GM18519 (cell line): ENCODE data around the gene POU2F1.
"Not testable (repeated sequence)": the region's sequence is repeated elsewhere in the genome, so short reads cannot be mapped to it uniquely, and the experiment has no call there.

Source experiments
- ATAC-seq: cut with Tn5 transposase; IDR thresholded peaks from one replicate; pipeline ENCODE4 v1.9.1; 2021; ENCODE audit warnings: mild to moderate bottlenecking, moderate library complexity; ENCODE audit not compliant: unreplicated experiment, low FRiP score

The POU2F1 gene

GRCh38 chr1:167305059-167305705 lies 84.5 kb downstream of the POU2F1 start:
- ATAC-seq = no peak

DNA sequence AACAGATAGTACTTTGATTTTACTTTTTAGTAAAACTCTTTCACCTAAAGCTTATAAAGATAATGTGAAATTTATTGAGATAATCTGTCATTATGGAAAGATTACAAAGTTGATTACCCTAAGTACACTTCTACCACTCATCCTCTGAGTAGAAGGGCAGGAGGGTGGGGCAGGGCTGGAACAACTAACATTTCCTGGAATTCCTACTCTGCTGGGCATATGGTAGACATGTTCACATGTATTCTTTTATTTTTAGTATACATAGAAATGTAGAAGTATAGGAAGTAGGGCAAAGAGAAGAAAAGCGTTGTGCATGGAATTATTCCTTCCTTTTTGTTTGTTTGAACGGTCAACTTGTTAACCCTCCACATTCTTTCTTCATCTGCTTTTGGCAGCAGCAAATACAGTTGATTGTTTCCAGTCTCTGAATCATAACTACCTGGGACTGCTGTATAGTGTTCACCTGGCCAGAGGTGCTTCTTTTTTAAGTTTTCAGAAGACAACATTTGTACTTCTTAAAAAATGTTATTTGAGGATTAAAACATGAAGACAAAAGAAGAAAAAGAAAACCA lies 85.1 kb downstream of the POU2F1 start:
- ATAC-seq = no peak

DNA sequence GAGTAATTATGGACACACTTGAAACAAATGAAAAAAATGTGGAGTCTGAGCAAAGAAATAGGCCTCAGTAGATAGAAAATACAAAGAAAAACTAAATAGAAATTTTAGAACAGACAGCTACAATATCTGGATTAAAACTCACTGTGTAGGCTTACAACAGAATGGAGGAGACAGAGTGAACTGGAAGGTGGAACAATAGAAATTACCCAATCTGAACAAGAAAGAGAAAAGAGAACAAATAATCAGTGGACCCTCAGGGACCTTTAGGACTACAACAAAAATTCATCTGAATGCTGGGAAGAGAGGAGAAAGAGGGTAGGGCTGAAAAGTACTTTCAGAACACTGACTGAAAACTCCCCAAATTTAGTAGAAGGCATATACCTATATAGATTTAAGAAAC lies 90.0 kb downstream of the POU2F1 start:
- ATAC-seq = no peak

DNA sequence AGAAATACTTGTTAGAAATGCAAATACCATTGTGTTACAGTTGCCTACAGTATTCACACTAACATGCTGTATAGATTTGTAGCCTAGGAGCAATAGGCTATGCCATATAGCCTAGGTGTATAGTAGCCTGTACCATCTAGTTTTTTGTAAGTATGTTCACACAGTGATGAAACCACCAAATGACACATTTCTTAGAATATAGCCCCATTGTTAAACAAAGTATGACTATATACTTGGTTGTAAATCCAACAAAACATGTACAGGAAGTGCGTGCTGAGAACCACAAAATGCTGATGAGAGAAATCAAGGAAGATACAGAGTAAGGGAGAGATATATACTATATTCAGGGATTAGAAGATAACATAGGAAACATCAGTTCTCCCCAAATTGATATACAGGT lies 92.2 kb downstream of the POU2F1 start:
- no peak for ATAC-seq

GRCh38 chr1:167314671-167315070 lies 94.0 kb downstream of the POU2F1 start:
- no peak for ATAC-seq

DNA sequence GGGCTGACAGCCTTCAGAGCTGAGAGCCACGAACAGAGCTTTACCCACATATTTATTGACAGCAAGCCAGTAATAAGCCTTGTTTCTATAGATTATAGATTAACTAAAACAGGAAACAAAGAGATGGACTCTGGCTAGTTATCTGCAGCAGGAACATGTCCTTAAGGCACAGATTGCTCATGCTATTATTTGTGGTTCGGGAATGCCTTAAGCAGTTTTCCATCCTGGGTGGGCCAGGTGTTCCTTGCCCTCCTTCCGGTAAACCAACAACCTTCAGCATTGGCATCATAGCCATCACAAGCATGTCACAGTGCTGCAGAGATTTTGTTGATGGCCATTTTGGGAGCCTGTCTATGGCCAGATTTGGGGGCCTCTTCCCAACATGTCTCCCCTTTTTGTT lies 96.8 kb downstream of the POU2F1 start:
- no peak for ATAC-seq

- not testable (repeated sequence) for ATAC-seq
Observed at GRCh38 chr1:167319206-167319605, 98.5 kb downstream of the POU2F1 start.

DNA sequence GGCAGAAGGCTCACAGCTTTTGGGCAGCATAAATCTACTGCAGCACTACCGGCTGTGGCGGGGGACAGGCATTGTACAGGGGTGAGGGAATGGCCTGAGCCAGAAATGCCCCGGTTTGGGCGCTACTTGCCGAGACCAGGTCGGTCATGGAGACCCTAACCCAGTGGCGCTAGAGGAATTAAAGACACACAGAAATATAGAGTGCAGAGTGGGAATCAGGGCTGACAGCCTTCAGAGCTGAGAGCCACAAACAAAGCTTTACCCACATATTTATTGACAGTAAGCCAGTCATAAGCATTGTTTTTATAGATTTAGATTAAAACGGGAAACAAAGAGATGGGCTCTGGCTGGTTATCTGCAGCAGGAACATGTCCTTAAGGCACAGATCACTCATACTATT lies 101.8 kb downstream of the POU2F1 start:
- no peak for ATAC-seq

DNA sequence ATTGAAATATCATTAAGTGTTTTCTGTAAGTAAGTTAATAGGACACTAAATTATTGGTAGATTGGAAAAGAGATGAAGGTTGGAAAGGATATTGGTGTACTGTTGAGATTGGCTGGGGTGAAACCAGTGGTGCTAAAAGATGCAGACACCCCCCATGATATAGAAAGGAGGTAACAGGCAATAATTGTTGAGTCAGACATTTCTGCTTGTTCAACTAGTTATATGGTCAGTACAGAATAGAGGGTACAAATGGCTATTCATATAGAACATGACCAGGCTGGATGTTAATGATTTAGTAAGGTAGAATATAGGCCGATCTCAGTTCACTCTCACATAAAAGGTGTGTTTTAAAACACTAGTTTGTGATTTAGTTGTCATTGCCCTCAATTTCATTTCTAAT lies 104.5 kb downstream of the POU2F1 start:
- no peak for ATAC-seq

GRCh38 chr1:167328306-167328815 lies 107.7 kb downstream of the POU2F1 start:
- no peak for ATAC-seq

- peak; percentile 58 for ATAC-seq
Observed at GRCh38 chr1:167328816-167329483, 108.3 kb downstream of the POU2F1 start.

GRCh38 chr1:167330601-167331293 lies 110.1 kb downstream of the POU2F1 start:
- ATAC-seq = no peak

DNA sequence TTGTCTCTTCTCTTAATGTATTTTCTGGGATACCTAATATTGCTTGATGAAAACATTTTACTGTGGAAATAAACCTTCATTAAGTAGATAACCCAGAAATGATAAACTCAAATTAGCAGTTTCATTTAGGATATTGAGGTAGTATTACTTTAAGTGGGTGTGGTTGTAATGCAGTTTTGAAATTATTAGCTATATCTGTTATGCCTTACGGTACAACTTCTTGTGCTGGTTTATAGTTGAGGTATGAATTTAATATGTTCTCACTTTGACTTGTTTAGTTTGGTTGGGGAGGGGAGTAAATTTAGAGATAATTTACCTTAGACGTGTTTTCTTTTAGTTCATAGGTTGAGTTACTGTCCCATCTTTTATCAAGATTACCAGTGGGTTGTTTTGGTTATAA lies 111.0 kb downstream of the POU2F1 start:
- ATAC-seq = no peak

DNA sequence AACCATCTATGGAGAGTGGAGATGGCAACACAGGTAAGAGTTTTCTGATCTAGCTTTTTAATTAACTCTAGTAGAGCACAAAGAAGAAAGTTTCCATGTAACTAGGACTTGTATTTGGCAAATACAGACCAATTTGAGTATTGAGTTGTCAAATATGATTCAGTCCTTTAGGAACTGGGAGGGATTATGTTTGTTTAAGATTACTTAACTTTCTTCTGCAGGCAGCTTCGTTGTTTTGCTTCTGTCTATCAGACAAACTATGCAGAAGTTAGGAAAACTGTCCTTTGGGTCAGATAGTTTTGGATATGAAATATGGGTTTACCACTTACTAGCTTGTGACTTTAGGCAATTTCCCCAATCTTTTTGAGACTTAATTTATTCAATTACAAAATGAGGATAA lies 111.8 kb downstream of the POU2F1 start:
- no peak for ATAC-seq

DNA sequence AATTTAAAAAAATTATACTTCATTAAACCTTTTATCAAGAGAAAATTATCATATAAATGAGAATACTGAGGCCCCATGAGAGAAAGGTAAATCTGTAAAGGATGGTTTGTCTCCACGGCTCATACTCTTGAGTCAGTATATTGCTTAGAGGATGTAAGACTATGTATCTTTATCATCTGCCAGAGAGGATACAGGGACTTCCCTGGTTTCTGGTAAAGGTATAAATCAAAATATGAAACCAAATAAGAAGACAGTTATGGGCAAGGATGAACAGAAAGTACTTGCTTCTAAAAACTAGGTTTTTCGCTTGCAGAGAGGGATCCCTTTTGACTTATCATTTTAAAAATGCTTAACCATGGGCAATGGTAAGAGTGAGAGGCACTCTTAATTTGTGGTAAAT lies 112.4 kb downstream of the POU2F1 start:
- no peak for ATAC-seq

GRCh38 chr1:167333703-167334102 lies 113.0 kb downstream of the POU2F1 start:
- no peak for ATAC-seq

- no peak for ATAC-seq
Observed at GRCh38 chr1:167339405-167339804, 118.7 kb downstream of the POU2F1 start.

DNA sequence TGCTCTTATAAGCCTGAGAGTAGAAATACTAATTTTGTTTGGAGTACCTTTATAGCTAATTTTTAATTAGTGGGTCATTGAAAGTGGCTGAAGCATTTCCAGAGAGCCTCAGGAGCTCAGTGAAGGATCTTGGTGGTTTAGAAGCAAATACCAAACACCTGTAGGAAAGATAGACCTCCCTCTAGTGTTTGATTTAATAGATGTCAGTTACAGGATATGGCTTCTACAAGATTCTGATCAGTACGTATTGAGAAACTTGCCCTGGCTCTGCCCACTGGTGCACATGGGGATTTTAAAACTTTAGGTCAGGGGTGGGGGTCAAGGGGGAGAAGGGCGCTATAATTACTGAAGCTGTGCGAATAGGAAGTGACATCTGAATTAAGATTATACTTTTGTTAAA lies 122.2 kb downstream of the POU2F1 start:
- peak; percentile 76 for ATAC-seq

GRCh38 chr1:167344112-167344511 lies 123.4 kb downstream of the POU2F1 start:
- no peak for ATAC-seq

DNA sequence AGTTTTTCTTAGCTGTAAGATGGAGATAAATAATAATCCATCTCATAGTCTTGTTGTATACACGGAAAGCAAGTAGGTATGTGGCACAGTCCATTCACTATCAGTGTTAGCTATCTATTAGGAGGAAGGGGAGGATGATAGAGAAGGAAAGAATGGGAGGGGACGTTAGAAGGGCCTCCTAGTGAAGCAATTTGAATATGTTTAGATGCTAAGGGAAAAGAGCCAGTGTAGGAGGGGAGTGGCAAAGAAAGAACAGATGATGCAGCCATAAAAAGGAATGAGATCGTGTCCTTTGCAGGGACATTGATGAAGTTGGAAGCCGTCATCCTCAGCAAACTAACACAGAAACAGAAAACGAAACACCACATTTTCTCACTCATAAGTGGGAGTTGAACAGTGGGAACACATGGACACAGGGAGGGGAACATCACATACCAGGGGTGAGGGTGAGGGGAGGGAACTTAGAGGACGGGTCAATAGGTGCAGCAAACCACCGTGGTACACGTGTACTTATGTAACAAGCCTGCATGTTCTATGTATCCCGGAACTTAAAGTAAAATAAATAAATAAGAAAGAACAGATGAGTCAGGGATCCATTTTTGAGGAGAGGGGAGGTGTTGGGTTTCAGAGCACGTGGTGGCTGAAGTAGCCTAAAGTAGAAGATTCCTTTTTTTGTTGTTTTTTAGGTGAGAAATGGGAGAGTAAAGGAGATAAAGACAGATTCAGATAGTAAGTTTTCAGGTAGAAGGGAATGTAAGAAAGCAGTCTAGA lies 124.1 kb downstream of the POU2F1 start:
- ATAC-seq = no peak

DNA sequence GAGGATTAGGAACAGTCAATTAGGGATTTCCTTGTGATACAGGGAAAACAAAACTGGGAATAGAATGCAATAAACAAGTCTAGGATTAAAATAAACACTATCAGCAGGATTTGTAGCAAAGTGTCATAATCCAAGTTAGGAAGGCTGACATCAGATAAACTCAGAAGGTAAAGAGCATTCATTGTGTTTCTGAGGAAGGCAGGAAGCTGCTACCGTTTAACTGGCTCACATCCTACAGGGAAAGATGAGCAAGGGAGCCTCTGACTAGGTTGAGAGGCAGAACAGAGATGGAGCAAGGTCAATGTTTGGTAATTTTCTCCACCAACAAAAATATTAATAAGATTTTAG lies 124.7 kb downstream of the POU2F1 start:
- ATAC-seq = no peak
